NB4 (cell line): ENCODE data around the gene SIGLEC9.

Experiments used
- DNase-seq: peaks from one replicate; pipeline ENCODE4 v3.0.0; 2010; ENCODE audit warnings: low read depth
- H3K4me3 ChIP-seq: one replicate; pipeline ENCODE4 v1.5.1; 2011; ENCODE audit warnings: mild to moderate bottlenecking, low read depth, low read length, moderate library complexity
- MYC ChIP-seq: IDR thresholded peaks from 2 replicates; pipeline ENCODE4 v1.6.1; 2011; ENCODE audit warnings: low read depth, low read length
- POLR2A ChIP-seq: IDR thresholded peaks from 2 replicates; pipeline ENCODE4 v1.6.1; 2011; ENCODE audit warnings: mild to moderate bottlenecking; ENCODE audit not compliant: insufficient read length; ENCODE audit errors: extremely low read depth
- TF ChIP-seq, protein P1 (sequence below): IDR thresholded peaks from one replicate; pipeline ENCODE4 v1.5.1; 2012; ENCODE audit warnings: low read depth, low read length
- TF ChIP-seq, protein P2 (sequence below): IDR thresholded peaks from 2 replicates; pipeline ENCODE4 v1.6.1; 2011; ENCODE audit warnings: low read depth, low read length

The SIGLEC9 gene

DNA sequence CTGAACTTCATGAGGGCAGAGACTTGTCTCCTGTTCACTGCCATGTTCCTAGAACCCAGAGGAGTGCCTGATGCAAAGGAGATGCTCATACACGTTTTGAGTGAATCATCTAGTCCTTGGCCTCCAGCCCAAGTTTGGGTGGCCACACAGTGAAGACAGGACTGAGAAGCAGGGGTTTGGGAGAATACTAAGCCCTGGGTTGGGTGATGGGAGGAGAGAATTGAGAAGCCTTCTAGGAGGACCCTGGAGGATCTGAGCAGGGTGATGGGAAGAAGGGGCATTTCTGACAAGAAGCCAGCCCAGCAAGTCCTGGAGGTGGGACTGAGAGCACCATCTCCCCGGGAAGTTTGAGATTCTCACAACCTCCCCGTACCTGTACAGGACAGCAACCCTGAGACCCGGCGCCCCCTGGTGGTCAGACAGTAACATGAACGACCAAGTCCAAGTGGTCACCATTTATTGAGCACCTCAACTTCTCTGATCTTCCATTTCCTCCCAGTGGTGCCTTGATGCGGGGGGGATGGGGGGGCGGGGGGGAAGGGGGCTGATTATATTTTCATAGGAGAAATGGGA lies 27.5 kb upstream of the SIGLEC9 start:
- no peak overlapping the region for H3K4me3 ChIP-seq
- peak; percentile 59 for DNase-seq
- TF ChIP-seq, protein P1, sequence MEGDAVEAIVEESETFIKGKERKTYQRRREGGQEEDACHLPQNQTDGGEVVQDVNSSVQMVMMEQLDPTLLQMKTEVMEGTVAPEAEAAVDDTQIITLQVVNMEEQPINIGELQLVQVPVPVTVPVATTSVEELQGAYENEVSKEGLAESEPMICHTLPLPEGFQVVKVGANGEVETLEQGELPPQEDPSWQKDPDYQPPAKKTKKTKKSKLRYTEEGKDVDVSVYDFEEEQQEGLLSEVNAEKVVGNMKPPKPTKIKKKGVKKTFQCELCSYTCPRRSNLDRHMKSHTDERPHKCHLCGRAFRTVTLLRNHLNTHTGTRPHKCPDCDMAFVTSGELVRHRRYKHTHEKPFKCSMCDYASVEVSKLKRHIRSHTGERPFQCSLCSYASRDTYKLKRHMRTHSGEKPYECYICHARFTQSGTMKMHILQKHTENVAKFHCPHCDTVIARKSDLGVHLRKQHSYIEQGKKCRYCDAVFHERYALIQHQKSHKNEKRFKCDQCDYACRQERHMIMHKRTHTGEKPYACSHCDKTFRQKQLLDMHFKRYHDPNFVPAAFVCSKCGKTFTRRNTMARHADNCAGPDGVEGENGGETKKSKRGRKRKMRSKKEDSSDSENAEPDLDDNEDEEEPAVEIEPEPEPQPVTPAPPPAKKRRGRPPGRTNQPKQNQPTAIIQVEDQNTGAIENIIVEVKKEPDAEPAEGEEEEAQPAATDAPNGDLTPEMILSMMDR: peak; percentile 47
- no peak for TF ChIP-seq MYC

DNA sequence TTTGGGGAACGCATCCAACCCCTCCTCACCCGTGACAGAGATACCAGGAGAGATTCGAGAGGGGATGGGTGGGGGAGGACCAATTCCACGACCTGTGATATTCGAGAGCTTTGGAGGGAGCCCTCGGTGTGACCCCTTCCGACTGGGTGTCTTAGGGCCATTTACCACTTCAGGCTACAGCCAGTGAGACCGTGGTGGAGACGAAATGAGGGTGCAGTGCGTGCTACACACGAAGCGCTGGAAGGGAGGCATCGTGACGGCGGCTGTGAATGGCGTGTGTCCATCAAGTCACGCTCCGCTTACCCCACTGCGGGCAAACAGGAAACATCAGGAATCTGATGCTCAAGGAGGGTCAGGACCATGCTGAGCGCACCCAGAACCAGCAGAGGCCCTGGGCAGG lies 26.9 kb upstream of the SIGLEC9 start:
- no peak overlapping the region for H3K4me3 ChIP-seq
- no peak for DNase-seq
- TF ChIP-seq POLR2A: no peak
- TF ChIP-seq, protein P1: no peak
- no peak for TF ChIP-seq MYC
- TF ChIP-seq, protein P2, sequence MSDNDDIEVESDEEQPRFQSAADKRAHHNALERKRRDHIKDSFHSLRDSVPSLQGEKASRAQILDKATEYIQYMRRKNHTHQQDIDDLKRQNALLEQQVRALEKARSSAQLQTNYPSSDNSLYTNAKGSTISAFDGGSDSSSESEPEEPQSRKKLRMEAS: no peak

DNA sequence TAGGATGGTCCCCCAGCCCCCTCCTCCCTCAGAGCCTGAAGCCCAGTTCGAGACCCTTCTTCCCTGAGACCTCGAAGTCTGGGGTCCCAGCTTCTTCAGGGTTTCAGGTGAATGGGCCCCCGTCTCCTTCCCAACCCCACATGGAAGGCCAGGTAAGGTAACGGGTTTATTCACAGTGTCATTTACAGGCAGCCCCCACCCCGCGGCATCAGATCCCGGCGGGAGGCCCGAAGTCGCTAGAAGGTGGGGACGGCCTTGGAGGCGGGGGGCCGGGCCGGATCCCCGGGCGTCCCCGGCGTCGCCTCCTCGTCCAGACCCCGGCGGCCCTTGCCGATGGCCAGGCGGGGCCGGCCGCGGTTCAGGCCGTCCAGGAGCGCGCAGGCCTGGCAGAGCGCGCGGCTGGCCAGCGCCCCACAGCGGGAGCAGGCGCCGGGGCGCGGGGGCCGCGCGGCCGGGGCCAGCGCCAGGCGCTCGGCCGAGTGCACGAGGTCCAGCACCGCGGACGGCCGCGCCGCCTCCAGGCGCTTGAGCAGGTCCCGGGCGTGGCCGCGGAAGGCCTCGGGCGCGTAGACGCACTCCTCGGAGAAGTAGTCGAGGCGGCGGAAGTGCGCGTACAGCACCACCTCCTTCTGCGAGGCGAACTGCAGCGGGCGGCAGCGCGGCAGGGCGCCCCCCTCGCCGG lies 26.2 kb upstream of the SIGLEC9 start:
- no peak overlapping the region for H3K4me3 ChIP-seq
- TF ChIP-seq POLR2A (no peak), MYC (no peak)
- TF ChIP-seq, protein P2: no peak
- TF ChIP-seq, protein P1: no peak
- DNase-seq: no peak

DNA sequence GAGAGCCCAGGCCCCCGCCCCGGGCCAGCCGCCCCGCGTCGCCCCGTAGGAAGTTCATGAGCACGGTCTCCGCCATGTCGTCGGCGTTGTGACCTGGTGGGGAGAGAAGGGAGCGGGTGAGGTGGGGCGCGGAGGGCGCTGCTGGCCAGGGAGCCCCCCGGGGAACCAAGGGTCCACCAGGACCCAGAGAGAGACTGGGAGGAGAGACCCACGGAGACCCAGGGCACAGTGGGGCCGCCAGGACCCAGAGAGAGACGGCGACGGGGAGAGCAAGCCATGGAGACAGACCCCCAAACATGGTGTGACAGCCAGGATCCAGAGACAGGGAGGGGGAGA lies 25.7 kb upstream of the SIGLEC9 start:
- no peak overlapping the region for H3K4me3 ChIP-seq
- DNase-seq: no peak
- TF ChIP-seq, protein P2: no peak
- TF ChIP-seq, protein P1: no peak
- TF ChIP-seq POLR2A: no peak
- TF ChIP-seq MYC: no peak

DNA sequence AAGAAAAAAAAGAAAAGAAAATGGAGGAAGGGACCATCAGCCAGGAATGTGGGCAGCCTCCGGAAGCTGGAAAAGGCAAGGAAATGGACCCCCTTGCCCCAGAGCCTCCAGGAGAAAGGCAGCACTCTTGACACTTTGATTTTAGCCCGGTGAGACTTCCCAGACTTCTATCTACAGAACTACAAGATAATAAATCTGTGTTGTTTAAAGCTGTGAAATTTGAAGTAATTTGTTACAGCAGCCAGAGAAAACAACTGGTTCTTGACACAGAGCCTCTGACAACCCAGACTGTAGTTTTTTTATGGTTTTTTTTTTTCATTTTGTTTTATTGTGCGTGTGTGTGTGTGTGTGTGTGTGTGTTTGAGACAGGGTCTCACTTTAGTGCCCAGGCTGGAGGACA lies 24.1 kb upstream of the SIGLEC9 start:
- TF ChIP-seq POLR2A: no peak
- TF ChIP-seq, protein P2: no peak
- TF ChIP-seq, protein P1: no peak
- TF ChIP-seq MYC: no peak
- no peak overlapping the region for H3K4me3 ChIP-seq

More for the DNA sequence above, 24.1 kb upstream of the SIGLEC9 start:
- no peak for DNase-seq
